Mesothelial cell of epicardium (in vitro differentiated cells): ENCODE data around the gene TNN. TPM values are rescaled to one million over a fixed set of nuclear protein-coding genes. Genes with fewer than 3 reads are reported as not detected.

Experiments used
- DNase-seq, 2 experiments: peaks; one replicate each; pipeline ENCODE4 v3.0.0; 2021; ENCODE audit warnings: low spot score in 2 of 2; ENCODE audit not compliant: unreplicated experiment in 2 of 2
- H3K27ac Mint-ChIP-seq: 2 replicates; pipeline ENCODE4 v1.8.0; 2021; ENCODE audit warnings: mixed read lengths
- H3K27me3 Mint-ChIP-seq: 2 replicates; pipeline ENCODE4 v1.8.0; 2021; ENCODE audit warnings: low read depth, mixed read lengths
- H3K36me3 Mint-ChIP-seq: 2 replicates; pipeline ENCODE4 v1.8.0; 2021; ENCODE audit warnings: mixed read lengths
- H3K4me1 Mint-ChIP-seq: 2 replicates; pipeline ENCODE4 v1.8.0; 2021; ENCODE audit warnings: mixed read lengths
- H3K4me3 Mint-ChIP-seq: 2 replicates; pipeline ENCODE4 v1.8.0; 2021; ENCODE audit warnings: mild to moderate bottlenecking, moderate library complexity, mixed read lengths
- H3K9me3 Mint-ChIP-seq: 2 replicates; pipeline ENCODE4 v1.8.0; 2021; ENCODE audit warnings: mixed read lengths
- CTCF ChIP-seq: fragments of 200-600 bp; sonication (generic); IDR thresholded peaks from one replicate; pipeline ENCODE4 v1.5.0; 2021; ENCODE audit warnings: antibody characterized with exemption; ENCODE audit not compliant: unreplicated experiment
- total RNA-seq: library from RNA; stranded (reverse); gene quantifications from 3 replicates; pipeline ENCODE4 v1.2.1, GENCODE V29; 2021

Gene TNN
- total RNA-seq, 1 donor from 2014 or later = 2.0 TPM

GRCh38 chr1:175162955-175163354 lies 95.3 kb downstream of the TNN start:
- Mint-ChIP-seq H3K36me3 (peaks cover 4% of the 10 kb centered on the region), H3K27ac (no peak overlapping the region), H3K9me3 (no peaks in the 10 kb centered on the region), H3K4me3 (no peak overlapping the region), H3K27me3 (peaks cover 3% of the 10 kb centered on the region), H3K4me1 (no peaks in the 10 kb centered on the region)
- DNase-seq = no peak
- TF ChIP-seq CTCF = no peak

- no peak for TF ChIP-seq CTCF
- no peaks in the 10 kb centered on the region for H3K4me1 Mint-ChIP-seq
- H3K9me3 Mint-ChIP-seq = no peaks in the 10 kb centered on the region
- H3K4me3 Mint-ChIP-seq = no peak overlapping the region
- peaks cover 3% of the 10 kb centered on the region for H3K27me3 Mint-ChIP-seq
- DNase-seq = no peak
- H3K36me3 Mint-ChIP-seq = peaks cover 4% of the 10 kb centered on the region
- no peak overlapping the region for H3K27ac Mint-ChIP-seq
These were observed 96.1 kb downstream of the TNN start for GRCh38 chr1:175163702-175164101.

- peaks cover 4% of the 10 kb centered on the region for H3K36me3 Mint-ChIP-seq
- TF ChIP-seq CTCF = no peak
- peaks cover 3% of the 10 kb centered on the region for H3K27me3 Mint-ChIP-seq
- H3K4me1 Mint-ChIP-seq = no peaks in the 10 kb centered on the region
- no peak overlapping the region for H3K27ac Mint-ChIP-seq
- H3K4me3 Mint-ChIP-seq = no peak overlapping the region
- no peak for DNase-seq
- no peaks in the 10 kb centered on the region for H3K9me3 Mint-ChIP-seq
These were observed 97.1 kb downstream of the TNN start for GRCh38 chr1:175164751-175165150.

- no peak overlapping the region for H3K27ac Mint-ChIP-seq
- H3K4me3 Mint-ChIP-seq = no peak overlapping the region
- DNase-seq = no peak
- H3K27me3 Mint-ChIP-seq = peaks cover 3% of the 10 kb centered on the region
- no peaks in the 10 kb centered on the region for H3K9me3 Mint-ChIP-seq
- no peak for TF ChIP-seq CTCF
- no peaks in the 10 kb centered on the region for H3K4me1 Mint-ChIP-seq
- peaks cover 3% of the 10 kb centered on the region for H3K36me3 Mint-ChIP-seq
These were observed 99.1 kb downstream of the TNN start for GRCh38 chr1:175166746-175167145.

- peaks cover 3% of the 10 kb centered on the region for H3K27me3 Mint-ChIP-seq
- H3K4me1 Mint-ChIP-seq = no peaks in the 10 kb centered on the region
- H3K36me3 Mint-ChIP-seq = peaks cover 3% of the 10 kb centered on the region
- H3K27ac Mint-ChIP-seq = no peak overlapping the region
- DNase-seq = no peak
- TF ChIP-seq CTCF = no peak
- H3K4me3 Mint-ChIP-seq = no peak overlapping the region
- no peaks in the 10 kb centered on the region for H3K9me3 Mint-ChIP-seq
These were observed 100.2 kb downstream of the TNN start for GRCh38 chr1:175167861-175168260.

GRCh38 chr1:175168782-175169181 lies 101.1 kb downstream of the TNN start:
- no peak overlapping the region for H3K27ac Mint-ChIP-seq
- TF ChIP-seq CTCF = no peak
- no peaks in the 10 kb centered on the region for H3K9me3 Mint-ChIP-seq
- H3K4me3 Mint-ChIP-seq = no peak overlapping the region
- H3K36me3 Mint-ChIP-seq = peaks cover 3% of the 10 kb centered on the region
- H3K4me1 Mint-ChIP-seq = no peaks in the 10 kb centered on the region
- no peak for DNase-seq
- H3K27me3 Mint-ChIP-seq = peaks cover 3% of the 10 kb centered on the region
